ENCODE measurements around the gene NYAP2. TPM values are rescaled to one million over a fixed set of nuclear protein-coding genes. Genes with fewer than 3 reads are reported as not detected.

The NYAP2 gene
- total RNA-seq, 4 donors from 2014 or later, result 0.14 TPM; not detected in 3

GRCh38 chr2:225487878-225488416 is 88.4 kb downstream of the NYAP2 start:
- H3K4me1 ChIP-seq, result no peaks in the 10 kb centered on the region
- H3K27ac ChIP-seq, result no peak overlapping the region
- 25 to 41% methylated on average over 2 of the region's 2 CpGs for WGBS, 2 donors (ENCODE audit: low coverage in 1 of 2)
- TF ChIP-seq, protein P1, sequence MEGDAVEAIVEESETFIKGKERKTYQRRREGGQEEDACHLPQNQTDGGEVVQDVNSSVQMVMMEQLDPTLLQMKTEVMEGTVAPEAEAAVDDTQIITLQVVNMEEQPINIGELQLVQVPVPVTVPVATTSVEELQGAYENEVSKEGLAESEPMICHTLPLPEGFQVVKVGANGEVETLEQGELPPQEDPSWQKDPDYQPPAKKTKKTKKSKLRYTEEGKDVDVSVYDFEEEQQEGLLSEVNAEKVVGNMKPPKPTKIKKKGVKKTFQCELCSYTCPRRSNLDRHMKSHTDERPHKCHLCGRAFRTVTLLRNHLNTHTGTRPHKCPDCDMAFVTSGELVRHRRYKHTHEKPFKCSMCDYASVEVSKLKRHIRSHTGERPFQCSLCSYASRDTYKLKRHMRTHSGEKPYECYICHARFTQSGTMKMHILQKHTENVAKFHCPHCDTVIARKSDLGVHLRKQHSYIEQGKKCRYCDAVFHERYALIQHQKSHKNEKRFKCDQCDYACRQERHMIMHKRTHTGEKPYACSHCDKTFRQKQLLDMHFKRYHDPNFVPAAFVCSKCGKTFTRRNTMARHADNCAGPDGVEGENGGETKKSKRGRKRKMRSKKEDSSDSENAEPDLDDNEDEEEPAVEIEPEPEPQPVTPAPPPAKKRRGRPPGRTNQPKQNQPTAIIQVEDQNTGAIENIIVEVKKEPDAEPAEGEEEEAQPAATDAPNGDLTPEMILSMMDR (IDR thresholded peaks at IDR 0.05), result no peak
- no peak for TF ChIP-seq EP300 (IDR thresholded peaks at IDR 0.05; ENCODE audit: low read depth)
- no peak for TF ChIP-seq POLR2A (IDR thresholded peaks at IDR 0.05)
- no peak for TF ChIP-seq POLR2AphosphoS5 (IDR thresholded peaks at IDR 0.05)
- no peaks in the 10 kb centered on the region for H3K9me3 ChIP-seq
- DNase-seq, result no peak
- in situ Hi-C loops (cut with MboI; ENCODE audit: low pct_ligation_motif_present in 1 of 4, low pct_unique_long_range_greater_than_20kb in 1 of 4, low sequenced_read_pairs in 3 of 4) (no loop called here), intact Hi-C loops (cut with DNase I; ENCODE audit: low total_unique reads) (no loop called here)
- H3K4me3 ChIP-seq, result no peak overlapping the region
- no peaks in the 10 kb centered on the region for H3K27me3 ChIP-seq
- no peaks in the 10 kb centered on the region for H3K36me3 ChIP-seq

DNA sequence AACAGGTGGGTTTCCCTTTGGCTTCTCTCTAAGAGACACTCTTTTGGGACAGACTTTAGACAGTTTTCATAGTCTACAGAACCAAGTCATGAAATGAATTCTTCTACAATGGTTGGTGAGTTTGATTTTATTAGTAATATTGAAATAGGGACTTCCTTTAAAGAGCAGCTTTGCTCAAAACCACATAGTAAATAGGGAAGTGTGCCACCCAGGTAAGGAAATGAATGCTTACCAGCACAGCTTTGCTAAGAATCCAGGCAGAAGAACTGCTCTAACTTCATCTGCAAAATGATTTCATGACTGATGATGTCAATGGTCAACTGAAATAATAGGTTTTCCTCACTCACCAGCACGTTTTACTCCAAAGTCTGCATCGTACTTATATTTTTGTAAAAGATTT is 89.2 kb downstream of the NYAP2 start:
- Histone ChIP-seq H3K9me3 (no peaks in the 10 kb centered on the region), H3K4me1 (no peaks in the 10 kb centered on the region), H3K27me3 (no peaks in the 10 kb centered on the region), H3K27ac (no peak overlapping the region), H3K4me3 (no peak overlapping the region), H3K36me3 (no peaks in the 10 kb centered on the region)
- WGBS, 2 donors (ENCODE audit: low coverage in 1 of 2), result 74 to 85% methylated on average over 2 of the region's 2 CpGs
- intact Hi-C loops (cut with DNase I; ENCODE audit: low total_unique reads), result no loop called here
- DNase-seq, result no peak
- TF ChIP-seq POLR2A (IDR thresholded peaks at IDR 0.05), result no peak
- TF ChIP-seq POLR2AphosphoS5 (IDR thresholded peaks at IDR 0.05), result no peak
- no peak for TF ChIP-seq EP300 (IDR thresholded peaks at IDR 0.05; ENCODE audit: low read depth)
- TF ChIP-seq, protein P1 (IDR thresholded peaks at IDR 0.05), result no peak
- in situ Hi-C loops (cut with MboI; ENCODE audit: low pct_ligation_motif_present in 1 of 4, low pct_unique_long_range_greater_than_20kb in 1 of 4, low sequenced_read_pairs in 3 of 4), result no loop called here

DNA sequence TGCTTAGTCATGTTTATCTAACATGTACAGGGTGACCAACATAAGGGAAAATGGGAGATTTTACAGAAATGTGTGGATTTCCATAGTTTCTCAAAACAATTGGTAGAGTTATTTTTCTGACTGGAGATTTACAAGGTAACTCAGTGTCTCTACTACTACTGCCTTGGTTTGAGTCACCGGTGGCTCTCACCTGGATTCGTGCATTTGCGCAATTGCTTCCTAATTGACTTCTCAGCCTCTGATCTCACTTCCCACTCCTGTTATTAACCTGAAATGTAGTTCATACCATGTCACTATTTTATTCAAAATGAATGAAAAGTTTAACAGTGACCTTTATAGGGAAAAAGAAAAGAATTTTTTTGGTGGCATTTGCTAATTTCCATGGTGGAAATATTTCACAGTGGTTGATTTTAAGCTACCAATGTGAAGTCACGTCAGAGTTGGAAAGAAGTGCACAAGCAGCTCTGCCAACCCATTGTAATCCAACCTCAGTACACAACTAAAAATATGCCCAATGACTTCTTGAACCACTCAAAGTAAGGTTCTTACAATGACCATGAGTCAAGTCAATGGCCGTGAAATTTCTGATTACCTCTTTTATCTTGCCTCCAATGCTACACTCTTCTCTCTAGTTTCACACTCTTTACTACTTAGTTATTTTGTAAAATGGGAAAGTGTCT is 94.0 kb downstream of the NYAP2 start:
- no peaks in the 10 kb centered on the region for H3K9me3 ChIP-seq
- H3K27me3 ChIP-seq, result no peaks in the 10 kb centered on the region
- H3K4me3 ChIP-seq, result no peak overlapping the region
- in situ Hi-C loops (cut with MboI; ENCODE audit: low pct_ligation_motif_present in 1 of 4, low pct_unique_long_range_greater_than_20kb in 1 of 4, low sequenced_read_pairs in 3 of 4) (no loop called here), intact Hi-C loops (cut with DNase I; ENCODE audit: low total_unique reads) (no loop called here)
- no peaks in the 10 kb centered on the region for H3K36me3 ChIP-seq
- no peak for DNase-seq
- H3K4me1 ChIP-seq, result no peaks in the 10 kb centered on the region
- WGBS, 2 donors (ENCODE audit: low coverage in 1 of 2), result 86 to 88% methylated on average over 4 to 5 of the region's 5 CpGs
- TF ChIP-seq POLR2AphosphoS5 (IDR thresholded peaks at IDR 0.05) (no peak), POLR2A (IDR thresholded peaks at IDR 0.05) (no peak), EP300 (IDR thresholded peaks at IDR 0.05; ENCODE audit: low read depth) (no peak)
- TF ChIP-seq, protein P1 (IDR thresholded peaks at IDR 0.05), result no peak
- no peak overlapping the region for H3K27ac ChIP-seq

- Histone ChIP-seq H3K27me3 (no peaks in the 10 kb centered on the region), H3K4me1 (no peaks in the 10 kb centered on the region), H3K4me3 (no peak overlapping the region), H3K9me3 (no peaks in the 10 kb centered on the region), H3K36me3 (no peaks in the 10 kb centered on the region), H3K27ac (no peak overlapping the region)
- intact Hi-C loops (cut with DNase I; ENCODE audit: low total_unique reads) (no loop called here), in situ Hi-C loops (cut with MboI; ENCODE audit: low pct_ligation_motif_present in 1 of 4, low pct_unique_long_range_greater_than_20kb in 1 of 4, low sequenced_read_pairs in 3 of 4) (no loop called here)
- TF ChIP-seq EP300 (IDR thresholded peaks at IDR 0.05; ENCODE audit: low read depth), result no peak
- TF ChIP-seq, protein P1 (IDR thresholded peaks at IDR 0.05), result no peak
- no peak for DNase-seq
Measured at GRCh38 chr2:225494100-225494459, 94.6 kb downstream of the NYAP2 start.

Measured in transverse colon (tissue), 4 donors.